GM21737 (cell line): ENCODE data around the gene FCRL5.
A peak's percentile ranks its signal among the peaks of the same experiment; 100 is the strongest.

Experiments used
- ATAC-seq: cut with Tn5 transposase; IDR thresholded peaks from one replicate; pipeline ENCODE4 v1.9.1; 2021; ENCODE audit warnings: mild to moderate bottlenecking, moderate library complexity; ENCODE audit not compliant: unreplicated experiment

The FCRL5 gene

GRCh38 chr1:157532569-157532968 is 19.7 kb downstream of the FCRL5 start:
- ATAC-seq, result no peak

GRCh38 chr1:157523774-157524493 is 28.4 kb downstream of the FCRL5 start:
- ATAC-seq, result no peak

GRCh38 chr1:157521056-157521455 is 31.3 kb downstream of the FCRL5 start:
- ATAC-seq, result no peak

- ATAC-seq, result no peak
Measured at GRCh38 chr1:157520386-157520935, 31.9 kb downstream of the FCRL5 start.

GRCh38 chr1:157519451-157519850 is 32.9 kb downstream of the FCRL5 start:
- no peak for ATAC-seq

GRCh38 chr1:157517016-157517415 is 35.3 kb downstream of the FCRL5 start:
- ATAC-seq, result no peak

GRCh38 chr1:157515709-157516108 is 36.6 kb downstream of the FCRL5 start:
- ATAC-seq, result no peak

- ATAC-seq, result no peak
Measured at GRCh38 chr1:157515141-157515540, 37.2 kb downstream of the FCRL5 start.

- peak; percentile 47 for ATAC-seq
Measured at GRCh38 chr1:157512036-157512969, 40.0 kb downstream of the FCRL5 start.

- no peak for ATAC-seq
Measured at GRCh38 chr1:157509546-157510232, 42.6 kb downstream of the FCRL5 start.

- peak; percentile 86 for ATAC-seq
Measured at GRCh38 chr1:157505481-157506272, 46.6 kb downstream of the FCRL5 start.

- no peak for ATAC-seq
Measured at GRCh38 chr1:157504646-157505045, 47.7 kb downstream of the FCRL5 start.

- ATAC-seq, result no peak
Measured at GRCh38 chr1:157499521-157499920, 52.8 kb downstream of the FCRL5 start.

GRCh38 chr1:157498736-157499090 is 53.6 kb downstream of the FCRL5 start:
- ATAC-seq, result no peak

- ATAC-seq, result no peak
Measured at GRCh38 chr1:157497987-157498735, 54.2 kb downstream of the FCRL5 start.

- ATAC-seq, result no peak
Measured at GRCh38 chr1:157497284-157497683, 55.0 kb downstream of the FCRL5 start.

- no peak for ATAC-seq
Measured at GRCh38 chr1:157496121-157496526, 56.2 kb downstream of the FCRL5 start.

- ATAC-seq, result no peak
Measured at GRCh38 chr1:157495285-157495684, 57.0 kb downstream of the FCRL5 start.

GRCh38 chr1:157494093-157494492 is 58.2 kb downstream of the FCRL5 start:
- ATAC-seq, result no peak
